Globus pallidus (tissue), 1 donor: ENCODE measurements around the gene COL24A1.
"Not testable (repeated sequence)": the region's sequence is repeated elsewhere in the genome, so short reads cannot be mapped to it uniquely, and the experiment has no call there.

Source experiments
- DNase-seq: peaks from one replicate; pipeline ENCODE4 v3.0.0-alpha.2; 2015; ENCODE audit warnings: low spot score

COL24A1 gene

GRCh38 chr1:85888921-85889320 lies 267.7 kb downstream of the COL24A1 start:
- DNase-seq, result no peak

- DNase-seq, result no peak
Observed at GRCh38 chr1:85884372-85885035, 272.1 kb downstream of the COL24A1 start.

GRCh38 chr1:85867189-85867588 lies 289.4 kb downstream of the COL24A1 start:
- no peak for DNase-seq

GRCh38 chr1:85865213-85865612 lies 291.4 kb downstream of the COL24A1 start:
- DNase-seq, result no peak

- no peak for DNase-seq
Observed at GRCh38 chr1:85864727-85865126, 291.8 kb downstream of the COL24A1 start.

GRCh38 chr1:85863639-85864038 lies 292.9 kb downstream of the COL24A1 start:
- not testable (repeated sequence) for DNase-seq

GRCh38 chr1:85862456-85862855 lies 294.1 kb downstream of the COL24A1 start:
- DNase-seq, result no peak

- no peak for DNase-seq
Observed at GRCh38 chr1:85857991-85858390, 298.6 kb downstream of the COL24A1 start.

GRCh38 chr1:85850238-85850637 lies 306.3 kb downstream of the COL24A1 start:
- DNase-seq, result no peak

- no peak for DNase-seq
Observed at GRCh38 chr1:85849660-85850059, 306.9 kb downstream of the COL24A1 start.

- DNase-seq, result no peak
Observed at GRCh38 chr1:85847356-85847755, 309.2 kb downstream of the COL24A1 start.

- no peak for DNase-seq
Observed at GRCh38 chr1:85846706-85847105, 309.9 kb downstream of the COL24A1 start.

- DNase-seq, result no peak
Observed at GRCh38 chr1:85839459-85839858, 317.1 kb downstream of the COL24A1 start.

GRCh38 chr1:85838238-85838637 lies 318.3 kb downstream of the COL24A1 start:
- no peak for DNase-seq

- DNase-seq, result no peak
Observed at GRCh38 chr1:85836736-85837135, 319.8 kb downstream of the COL24A1 start.

GRCh38 chr1:85833165-85833564 lies 323.4 kb downstream of the COL24A1 start:
- DNase-seq, result not testable (repeated sequence)

GRCh38 chr1:85830837-85831236 lies 325.7 kb downstream of the COL24A1 start:
- DNase-seq, result no peak

GRCh38 chr1:85824066-85824840 lies 332.3 kb downstream of the COL24A1 start:
- no peak for DNase-seq

GRCh38 chr1:85822696-85823095 lies 333.9 kb downstream of the COL24A1 start:
- DNase-seq, result no peak

- DNase-seq, result no peak
Observed at GRCh38 chr1:85818371-85818770, 338.2 kb downstream of the COL24A1 start.

GRCh38 chr1:85816606-85817005 lies 340.0 kb downstream of the COL24A1 start:
- DNase-seq, result no peak

- no peak for DNase-seq
Observed at GRCh38 chr1:85815906-85816305, 340.7 kb downstream of the COL24A1 start.

GRCh38 chr1:85806236-85806965 lies 350.2 kb downstream of the COL24A1 start:
- no peak for DNase-seq
